HL-60 (cell line): ENCODE measurements around the gene HNRNPA2B1.

Experiments
- DNase-seq, 2 experiments: peaks; one replicate each; pipeline ENCODE4 v3.0.0-alpha.2; 2010 to 2020; ENCODE audit warnings: low read depth in 1 of 2, low spot score in 1 of 2
- H3K27ac ChIP-seq: fragments of 250-450 bp; sonication (Bioruptor Pico); replicated peaks from 2 replicates; pipeline ENCODE4 v1.5.1; 2020; ENCODE audit warnings: mild to moderate bottlenecking, moderate library complexity
- H3K27me3 ChIP-seq: fragments of 250-450 bp; sonication (Bioruptor Pico); 2 replicates; pipeline ENCODE4 v1.5.1; 2021; ENCODE audit warnings: mild to moderate bottlenecking, moderate library complexity; ENCODE audit not compliant: insufficient read depth, poor library complexity, severe bottlenecking
- H3K4me3 ChIP-seq: replicated peaks from 2 replicates; pipeline ENCODE4 v1.5.1; 2011; ENCODE audit warnings: mild to moderate bottlenecking, control low read depth, low read length; ENCODE audit not compliant: insufficient read depth
- GABPA ChIP-seq: IDR thresholded peaks from 2 replicates; pipeline ENCODE4 v1.6.1; 2012; ENCODE audit warnings: low read depth
- POLR2AphosphoS5 ChIP-seq: IDR thresholded peaks from 2 replicates; pipeline ENCODE4 v1.6.1; 2012; ENCODE audit warnings: low read depth
- SPI1 ChIP-seq: IDR thresholded peaks from 2 replicates; pipeline ENCODE4 v1.6.1; 2012; ENCODE audit warnings: low read depth, mild to moderate bottlenecking, borderline replicate concordance
- TF ChIP-seq, protein P1 (sequence below): IDR thresholded peaks from one replicate; pipeline ENCODE4 v1.5.1; 2011; ENCODE audit warnings: low read length, control low read depth, inconsistent platforms; ENCODE audit not compliant: insufficient read depth
- TF ChIP-seq, protein P2 (sequence below): IDR thresholded peaks from 2 replicates; pipeline ENCODE4 v1.6.1; 2012; ENCODE audit warnings: low read depth; ENCODE audit not compliant: insufficient replicate concordance

HNRNPA2B1 gene

DNA sequence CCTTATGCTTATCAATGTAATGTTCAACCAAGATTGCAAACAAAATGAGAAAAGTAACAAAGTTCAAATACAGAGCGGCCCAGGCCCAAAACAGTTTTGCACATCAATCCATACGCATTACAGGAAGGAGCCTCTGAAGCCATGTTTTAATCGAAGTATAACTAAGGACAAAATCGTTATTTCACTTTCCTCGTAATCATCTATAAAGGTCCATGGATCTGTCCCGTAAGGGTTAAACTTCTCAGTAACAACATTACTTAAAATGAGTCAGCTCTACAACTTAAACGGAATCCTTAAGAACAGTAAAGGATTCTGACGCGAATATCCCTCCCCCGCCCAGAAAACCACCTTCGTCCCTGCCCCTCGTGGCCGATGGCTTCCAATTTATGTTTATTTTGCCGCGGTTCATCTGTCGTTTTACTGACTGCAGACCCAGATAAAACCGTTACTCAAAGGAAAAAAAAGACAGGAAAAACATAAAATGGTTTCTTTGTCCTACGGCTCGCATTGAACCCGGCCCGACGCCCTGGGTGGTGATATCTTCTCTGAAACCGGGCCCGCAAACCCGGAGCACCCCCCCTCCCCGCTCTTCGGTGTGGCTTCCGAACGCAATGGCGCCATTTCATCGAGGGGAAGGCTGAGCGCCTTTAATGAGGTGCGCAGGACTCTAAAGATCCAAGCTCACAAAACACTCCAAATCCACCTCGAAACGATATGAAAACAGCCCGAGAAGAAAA lies 1.1 kb downstream of the HNRNPA2B1 start:
- H3K4me3 ChIP-seq = peak overlapping the region; percentile 77
- H3K27me3 ChIP-seq = no peaks in the 10 kb centered on the region
- H3K27ac ChIP-seq = peak overlapping the region; percentile 100
- TF ChIP-seq, protein P1, sequence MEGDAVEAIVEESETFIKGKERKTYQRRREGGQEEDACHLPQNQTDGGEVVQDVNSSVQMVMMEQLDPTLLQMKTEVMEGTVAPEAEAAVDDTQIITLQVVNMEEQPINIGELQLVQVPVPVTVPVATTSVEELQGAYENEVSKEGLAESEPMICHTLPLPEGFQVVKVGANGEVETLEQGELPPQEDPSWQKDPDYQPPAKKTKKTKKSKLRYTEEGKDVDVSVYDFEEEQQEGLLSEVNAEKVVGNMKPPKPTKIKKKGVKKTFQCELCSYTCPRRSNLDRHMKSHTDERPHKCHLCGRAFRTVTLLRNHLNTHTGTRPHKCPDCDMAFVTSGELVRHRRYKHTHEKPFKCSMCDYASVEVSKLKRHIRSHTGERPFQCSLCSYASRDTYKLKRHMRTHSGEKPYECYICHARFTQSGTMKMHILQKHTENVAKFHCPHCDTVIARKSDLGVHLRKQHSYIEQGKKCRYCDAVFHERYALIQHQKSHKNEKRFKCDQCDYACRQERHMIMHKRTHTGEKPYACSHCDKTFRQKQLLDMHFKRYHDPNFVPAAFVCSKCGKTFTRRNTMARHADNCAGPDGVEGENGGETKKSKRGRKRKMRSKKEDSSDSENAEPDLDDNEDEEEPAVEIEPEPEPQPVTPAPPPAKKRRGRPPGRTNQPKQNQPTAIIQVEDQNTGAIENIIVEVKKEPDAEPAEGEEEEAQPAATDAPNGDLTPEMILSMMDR = no peak
- TF ChIP-seq GABPA = no peak
- no peak for TF ChIP-seq SPI1
- TF ChIP-seq, protein P2, sequence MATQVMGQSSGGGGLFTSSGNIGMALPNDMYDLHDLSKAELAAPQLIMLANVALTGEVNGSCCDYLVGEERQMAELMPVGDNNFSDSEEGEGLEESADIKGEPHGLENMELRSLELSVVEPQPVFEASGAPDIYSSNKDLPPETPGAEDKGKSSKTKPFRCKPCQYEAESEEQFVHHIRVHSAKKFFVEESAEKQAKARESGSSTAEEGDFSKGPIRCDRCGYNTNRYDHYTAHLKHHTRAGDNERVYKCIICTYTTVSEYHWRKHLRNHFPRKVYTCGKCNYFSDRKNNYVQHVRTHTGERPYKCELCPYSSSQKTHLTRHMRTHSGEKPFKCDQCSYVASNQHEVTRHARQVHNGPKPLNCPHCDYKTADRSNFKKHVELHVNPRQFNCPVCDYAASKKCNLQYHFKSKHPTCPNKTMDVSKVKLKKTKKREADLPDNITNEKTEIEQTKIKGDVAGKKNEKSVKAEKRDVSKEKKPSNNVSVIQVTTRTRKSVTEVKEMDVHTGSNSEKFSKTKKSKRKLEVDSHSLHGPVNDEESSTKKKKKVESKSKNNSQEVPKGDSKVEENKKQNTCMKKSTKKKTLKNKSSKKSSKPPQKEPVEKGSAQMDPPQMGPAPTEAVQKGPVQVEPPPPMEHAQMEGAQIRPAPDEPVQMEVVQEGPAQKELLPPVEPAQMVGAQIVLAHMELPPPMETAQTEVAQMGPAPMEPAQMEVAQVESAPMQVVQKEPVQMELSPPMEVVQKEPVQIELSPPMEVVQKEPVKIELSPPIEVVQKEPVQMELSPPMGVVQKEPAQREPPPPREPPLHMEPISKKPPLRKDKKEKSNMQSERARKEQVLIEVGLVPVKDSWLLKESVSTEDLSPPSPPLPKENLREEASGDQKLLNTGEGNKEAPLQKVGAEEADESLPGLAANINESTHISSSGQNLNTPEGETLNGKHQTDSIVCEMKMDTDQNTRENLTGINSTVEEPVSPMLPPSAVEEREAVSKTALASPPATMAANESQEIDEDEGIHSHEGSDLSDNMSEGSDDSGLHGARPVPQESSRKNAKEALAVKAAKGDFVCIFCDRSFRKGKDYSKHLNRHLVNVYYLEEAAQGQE = no peak
- TF ChIP-seq POLR2AphosphoS5 = no peak; the same call in 1 of the 2 replicates
- peak in 1 of 2 experiments; percentile 43 for DNase-seq

DNA sequence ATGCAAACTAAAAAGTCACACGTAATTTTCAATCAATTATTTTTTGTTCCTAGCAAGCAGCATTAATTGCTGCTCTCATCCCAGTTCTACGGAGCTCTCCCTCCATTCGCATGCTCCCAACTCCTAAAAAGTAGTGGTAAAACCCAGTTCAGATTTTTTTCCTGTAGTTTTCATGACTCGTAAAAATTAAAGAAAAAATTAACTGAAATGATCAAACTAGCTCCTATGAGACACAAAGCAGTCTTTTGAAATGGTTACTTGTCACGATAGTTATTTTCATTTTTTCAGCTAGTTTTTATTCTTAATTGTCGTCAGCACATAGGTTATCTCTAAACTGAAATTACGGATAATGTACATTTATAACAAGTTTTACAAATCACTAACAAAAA lies 1.8 kb downstream of the HNRNPA2B1 start:
- no peak for DNase-seq
- TF ChIP-seq, protein P2 = no peak
- TF ChIP-seq SPI1 = no peak
- no peak for TF ChIP-seq GABPA
- TF ChIP-seq POLR2AphosphoS5 = no peak
- TF ChIP-seq, protein P1 = no peak
- Histone ChIP-seq H3K27ac (peak overlapping the region; percentile 100), H3K4me3 (peak overlapping the region; percentile 77), H3K27me3 (no peaks in the 10 kb centered on the region)

DNA sequence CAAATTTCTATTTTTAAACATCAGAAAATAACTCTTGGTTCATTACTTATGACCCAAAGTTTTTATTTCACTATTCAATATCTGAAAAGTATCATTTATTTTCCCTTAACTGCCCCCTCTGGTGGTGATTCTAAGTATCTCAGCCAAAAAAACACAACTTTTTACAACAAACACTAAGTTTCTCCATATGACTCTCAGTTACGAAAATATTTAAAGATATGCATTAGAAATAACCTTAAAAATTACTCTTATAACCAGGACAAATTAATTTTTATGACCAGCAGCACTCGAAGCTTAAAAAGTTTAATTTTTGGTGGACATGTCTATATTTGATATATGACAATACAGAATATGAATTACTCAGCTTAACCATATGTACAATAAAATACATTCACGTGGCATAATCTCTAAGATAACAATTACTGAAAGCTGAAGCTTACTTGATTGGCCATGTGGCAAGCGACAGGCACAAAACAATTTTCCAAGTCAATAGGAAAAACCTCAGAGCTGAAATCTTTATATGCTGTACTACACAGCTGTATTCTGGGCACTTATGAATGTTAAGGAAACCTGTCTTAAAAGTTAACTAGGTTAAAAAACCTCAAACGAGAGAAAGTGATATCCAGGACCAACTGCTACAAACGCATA lies 2.3 kb downstream of the HNRNPA2B1 start:
- no peaks in the 10 kb centered on the region for H3K27me3 ChIP-seq
- TF ChIP-seq, protein P1 = peak; percentile 32
- TF ChIP-seq SPI1 = no peak
- peak overlapping the region; percentile 100 for H3K27ac ChIP-seq
- H3K4me3 ChIP-seq = peak overlapping the region; percentile 77
- no peak for DNase-seq
